AG09309 (cell line): ENCODE data around the gene ROR1.

Experiments
- DNase-seq: peaks from one replicate; pipeline ENCODE4 v3.0.0-alpha.2; 2010; ENCODE audit warnings: low read depth
- H3K4me3 ChIP-seq: 2 replicates; pipeline ENCODE4 v1.5.1; 2011; ENCODE audit warnings: mild to moderate bottlenecking, low read depth, low read length, moderate library complexity; ENCODE audit not compliant: control insufficient read depth
- TF ChIP-seq, protein P1 (sequence below): IDR thresholded peaks from 2 replicates; pipeline ENCODE4 v1.5.1; 2011; ENCODE audit warnings: mild to moderate bottlenecking, low read depth, low read length, inconsistent platforms; ENCODE audit not compliant: insufficient read depth, control insufficient read depth; ENCODE audit errors: missing control alignments

ROR1 gene

DNA sequence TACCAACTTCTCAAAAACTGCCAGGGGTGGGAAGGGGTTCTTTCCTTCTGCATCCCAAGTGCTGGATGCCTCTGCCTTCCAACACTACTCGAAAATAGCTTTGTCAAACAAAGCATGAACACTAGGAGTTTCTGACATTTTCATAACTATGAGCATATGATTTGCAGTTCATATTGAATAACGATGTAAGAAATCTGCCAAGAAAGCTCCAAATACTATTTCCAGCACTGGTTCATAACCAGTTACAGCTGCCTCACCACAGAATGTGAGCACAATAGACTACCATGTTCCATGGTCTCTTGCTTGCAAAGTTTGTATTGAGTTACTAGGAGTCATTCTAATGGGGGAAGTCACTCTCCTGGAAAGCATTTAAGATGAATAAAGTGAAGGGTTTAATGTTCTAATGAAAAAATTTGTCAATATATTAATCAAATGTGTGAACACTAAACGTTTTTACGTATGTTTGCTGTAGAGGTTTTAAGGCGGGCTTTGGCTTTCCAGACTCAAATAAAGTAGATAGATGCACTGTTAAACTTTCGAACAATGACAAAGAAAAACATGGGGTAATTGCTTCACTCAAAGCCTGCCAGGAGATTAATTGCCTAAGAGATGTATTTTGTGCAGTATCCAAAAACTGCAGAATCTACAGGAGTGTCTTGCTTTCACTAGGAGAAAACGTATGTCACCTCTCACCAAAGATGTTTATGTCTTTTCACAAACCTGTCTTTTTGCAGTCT lies 351.1 kb downstream of the ROR1 start:
- no peak overlapping the region for H3K4me3 ChIP-seq
- no peak for DNase-seq
- TF ChIP-seq, protein P1, sequence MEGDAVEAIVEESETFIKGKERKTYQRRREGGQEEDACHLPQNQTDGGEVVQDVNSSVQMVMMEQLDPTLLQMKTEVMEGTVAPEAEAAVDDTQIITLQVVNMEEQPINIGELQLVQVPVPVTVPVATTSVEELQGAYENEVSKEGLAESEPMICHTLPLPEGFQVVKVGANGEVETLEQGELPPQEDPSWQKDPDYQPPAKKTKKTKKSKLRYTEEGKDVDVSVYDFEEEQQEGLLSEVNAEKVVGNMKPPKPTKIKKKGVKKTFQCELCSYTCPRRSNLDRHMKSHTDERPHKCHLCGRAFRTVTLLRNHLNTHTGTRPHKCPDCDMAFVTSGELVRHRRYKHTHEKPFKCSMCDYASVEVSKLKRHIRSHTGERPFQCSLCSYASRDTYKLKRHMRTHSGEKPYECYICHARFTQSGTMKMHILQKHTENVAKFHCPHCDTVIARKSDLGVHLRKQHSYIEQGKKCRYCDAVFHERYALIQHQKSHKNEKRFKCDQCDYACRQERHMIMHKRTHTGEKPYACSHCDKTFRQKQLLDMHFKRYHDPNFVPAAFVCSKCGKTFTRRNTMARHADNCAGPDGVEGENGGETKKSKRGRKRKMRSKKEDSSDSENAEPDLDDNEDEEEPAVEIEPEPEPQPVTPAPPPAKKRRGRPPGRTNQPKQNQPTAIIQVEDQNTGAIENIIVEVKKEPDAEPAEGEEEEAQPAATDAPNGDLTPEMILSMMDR = no peak

GRCh38 chr1:64126581-64126980 lies 352.8 kb downstream of the ROR1 start:
- no peak overlapping the region for H3K4me3 ChIP-seq
- no peak for DNase-seq
- TF ChIP-seq, protein P1 = no peak

- no peak overlapping the region for H3K4me3 ChIP-seq
- DNase-seq = no peak
- TF ChIP-seq, protein P1 = no peak
Observed at GRCh38 chr1:64127297-64127696, 353.5 kb downstream of the ROR1 start.

GRCh38 chr1:64129701-64130100 lies 355.9 kb downstream of the ROR1 start:
- TF ChIP-seq, protein P1 = no peak
- no peak for DNase-seq
- no peak overlapping the region for H3K4me3 ChIP-seq

GRCh38 chr1:64131155-64131554 lies 357.3 kb downstream of the ROR1 start:
- TF ChIP-seq, protein P1 = no peak
- no peak overlapping the region for H3K4me3 ChIP-seq
- DNase-seq = no peak

DNA sequence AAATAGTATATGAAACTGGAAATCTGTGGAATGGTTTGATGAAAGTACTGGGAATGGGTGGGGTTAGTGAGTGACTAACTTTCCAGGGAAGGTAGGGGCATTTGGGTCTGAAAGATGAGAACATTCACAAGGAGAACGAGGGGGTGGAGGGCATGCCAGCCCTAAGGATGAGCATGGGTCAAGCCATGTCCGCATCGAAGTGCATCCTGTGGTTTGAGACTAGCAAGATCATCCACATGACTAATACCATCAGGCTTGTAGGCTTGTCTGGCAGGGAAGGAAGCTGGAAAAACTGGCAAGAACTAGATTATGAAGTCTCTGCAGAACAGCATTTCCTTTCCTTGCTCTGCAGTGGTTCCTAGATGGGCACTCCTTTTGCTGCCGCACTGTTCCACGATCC lies 359.2 kb downstream of the ROR1 start:
- TF ChIP-seq, protein P1 = no peak
- H3K4me3 ChIP-seq = no peak overlapping the region
- DNase-seq = peak; percentile 81
